ENCODE measurements around the gene CYP8B1.

DNA sequence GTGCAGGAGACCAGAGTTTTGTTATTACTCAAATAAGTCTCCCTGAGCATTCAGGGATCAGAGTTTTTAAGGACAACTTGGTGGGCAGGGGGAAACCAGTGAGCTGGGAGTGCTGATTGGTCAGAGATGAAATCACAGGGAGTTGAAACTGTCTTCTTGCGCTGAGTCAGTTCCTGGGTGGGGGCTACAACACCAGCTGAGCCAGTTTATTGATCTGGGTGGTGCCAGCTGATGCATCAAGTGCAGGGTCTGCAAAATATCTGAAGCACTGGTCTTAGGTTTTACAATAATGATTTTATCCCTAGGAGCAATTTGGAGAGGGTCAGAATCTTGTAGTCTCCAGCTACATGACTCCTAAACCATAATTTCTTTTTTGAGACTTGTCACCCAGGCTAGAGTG lies 16.5 kb upstream of the CYP8B1 start:
- TF ChIP-seq, protein P1, sequence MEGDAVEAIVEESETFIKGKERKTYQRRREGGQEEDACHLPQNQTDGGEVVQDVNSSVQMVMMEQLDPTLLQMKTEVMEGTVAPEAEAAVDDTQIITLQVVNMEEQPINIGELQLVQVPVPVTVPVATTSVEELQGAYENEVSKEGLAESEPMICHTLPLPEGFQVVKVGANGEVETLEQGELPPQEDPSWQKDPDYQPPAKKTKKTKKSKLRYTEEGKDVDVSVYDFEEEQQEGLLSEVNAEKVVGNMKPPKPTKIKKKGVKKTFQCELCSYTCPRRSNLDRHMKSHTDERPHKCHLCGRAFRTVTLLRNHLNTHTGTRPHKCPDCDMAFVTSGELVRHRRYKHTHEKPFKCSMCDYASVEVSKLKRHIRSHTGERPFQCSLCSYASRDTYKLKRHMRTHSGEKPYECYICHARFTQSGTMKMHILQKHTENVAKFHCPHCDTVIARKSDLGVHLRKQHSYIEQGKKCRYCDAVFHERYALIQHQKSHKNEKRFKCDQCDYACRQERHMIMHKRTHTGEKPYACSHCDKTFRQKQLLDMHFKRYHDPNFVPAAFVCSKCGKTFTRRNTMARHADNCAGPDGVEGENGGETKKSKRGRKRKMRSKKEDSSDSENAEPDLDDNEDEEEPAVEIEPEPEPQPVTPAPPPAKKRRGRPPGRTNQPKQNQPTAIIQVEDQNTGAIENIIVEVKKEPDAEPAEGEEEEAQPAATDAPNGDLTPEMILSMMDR (optimal IDR thresholded peaks at IDR 0.05 in 1 of 3, IDR thresholded peaks at IDR 0.05 in 1 of 3, conservative IDR thresholded peaks at IDR 0.05 in 1 of 3; ENCODE audit: extremely low read depth in 1 of 3, insufficient read depth in 2 of 3, low read length in 3 of 3) = no peak
- no peak for TF ChIP-seq EZH2 (IDR thresholded peaks at IDR 0.05; ENCODE audit: low read length)

All from keratinocyte (primary cell).